Neutrophil (primary cell): Measurements from ENCODE around the gene ASIC2.

Experiments
- H3K27ac ChIP-seq: fragments of 200-600 bp; sonication (generic); 2 replicates; pipeline ENCODE4 v1.5.1; 2016; ENCODE audit warnings: mild to moderate bottlenecking, moderate library complexity
- H3K27me3 ChIP-seq: fragments of 200-600 bp; sonication (generic); 2 replicates; pipeline ENCODE4 v1.6.0; 2016; ENCODE audit warnings: mild to moderate bottlenecking
- H3K36me3 ChIP-seq: fragments of 200-600 bp; sonication (generic); 2 replicates; pipeline ENCODE4 v1.5.1; 2017
- H3K4me1 ChIP-seq, 2 experiments: fragments of 200-600 bp in 1 of 2; sonication (generic) in 1 of 2; 1 replicate in 1 of 2; 2 replicates in 1 of 2; pipeline versions ENCODE4 v1.5.1 to v1.6.1; 2013 to 2016; ENCODE audit warnings: low read depth in 1 of 2, low read length in 1 of 2, mild to moderate bottlenecking in 1 of 2, moderate library complexity in 1 of 2; ENCODE audit not compliant: control insufficient read depth in 1 of 2, insufficient read depth in 1 of 2
- H3K4me3 ChIP-seq, 2 experiments: fragments of 200-600 bp in 1 of 2; sonication (generic) in 1 of 2; 1 replicate in 1 of 2; 2 replicates in 1 of 2; pipeline ENCODE4 v1.5.1; 2013 to 2016; ENCODE audit warnings: low read depth in 1 of 2, low read length in 1 of 2, mild to moderate bottlenecking in 1 of 2, moderate library complexity in 1 of 2
- H3K9me3 ChIP-seq: fragments of 200-600 bp; sonication (generic); 2 replicates; pipeline ENCODE4 v1.5.1; 2016
- CTCF ChIP-seq: fragments of 200-600 bp; sonication (generic); IDR thresholded peaks from 2 replicates; pipeline ENCODE4 v1.5.1; 2016; ENCODE audit warnings: antibody characterized with exemption

ASIC2 gene

GRCh38 chr17:33045216-33045615, 247.9 kb downstream of the ASIC2 start:
- no peak for TF ChIP-seq CTCF
- no peaks in the 10 kb centered on the region for H3K4me1 ChIP-seq
- H3K27me3 ChIP-seq, result peaks cover 5% of the 10 kb centered on the region
- H3K36me3 ChIP-seq, result no peaks in the 10 kb centered on the region
- no peak overlapping the region for H3K27ac ChIP-seq
- H3K9me3 ChIP-seq, result no peaks in the 10 kb centered on the region
- H3K4me3 ChIP-seq, result no peak overlapping the region

- peaks cover 5% of the 10 kb centered on the region for H3K27me3 ChIP-seq
These were observed 248.3 kb downstream of the ASIC2 start for GRCh38 chr17:33044771-33045170.

GRCh38 chr17:33040461-33040860, 252.6 kb downstream of the ASIC2 start:
- TF ChIP-seq CTCF, result no peak
- Histone ChIP-seq H3K27ac (no peak overlapping the region), H3K4me1 (no peaks in the 10 kb centered on the region), H3K9me3 (no peaks in the 10 kb centered on the region), H3K4me3 (no peak overlapping the region), H3K27me3 (no peaks in the 10 kb centered on the region), H3K36me3 (no peaks in the 10 kb centered on the region)

More at GRCh38 chr17:33044771-33045170, 248.3 kb downstream of the ASIC2 start:
- Histone ChIP-seq H3K36me3 (no peaks in the 10 kb centered on the region), H3K9me3 (no peaks in the 10 kb centered on the region), H3K4me3 (no peak overlapping the region), H3K4me1 (no peaks in the 10 kb centered on the region), H3K27ac (no peak overlapping the region)
- TF ChIP-seq CTCF, result no peak

GRCh38 chr17:33039874-33040273, 253.2 kb downstream of the ASIC2 start:
- TF ChIP-seq CTCF, result no peak
- Histone ChIP-seq H3K9me3 (no peaks in the 10 kb centered on the region), H3K36me3 (no peaks in the 10 kb centered on the region), H3K4me1 (no peaks in the 10 kb centered on the region), H3K27me3 (no peaks in the 10 kb centered on the region), H3K27ac (no peak overlapping the region), H3K4me3 (no peak overlapping the region)

- no peaks in the 10 kb centered on the region for H3K9me3 ChIP-seq
- H3K4me3 ChIP-seq, result no peak overlapping the region
- no peak overlapping the region for H3K27ac ChIP-seq
- TF ChIP-seq CTCF, result no peak
- no peaks in the 10 kb centered on the region for H3K4me1 ChIP-seq
- no peaks in the 10 kb centered on the region for H3K27me3 ChIP-seq
- H3K36me3 ChIP-seq, result no peaks in the 10 kb centered on the region
These were observed 254.4 kb downstream of the ASIC2 start for GRCh38 chr17:33038740-33039139.

GRCh38 chr17:33033176-33033575, 259.9 kb downstream of the ASIC2 start:
- Histone ChIP-seq H3K4me3 (no peak overlapping the region), H3K4me1 (no peaks in the 10 kb centered on the region), H3K9me3 (no peaks in the 10 kb centered on the region), H3K27me3 (no peaks in the 10 kb centered on the region), H3K36me3 (no peaks in the 10 kb centered on the region), H3K27ac (no peak overlapping the region)
- TF ChIP-seq CTCF, result no peak
